HG03097 (cell line): ENCODE results near the gene LGI2.
"Not testable (repeated sequence)": the region's sequence is repeated elsewhere in the genome, so short reads cannot be mapped to it uniquely, and the experiment has no call there.

ENCODE experiments used
- ATAC-seq: cut with Tn5 transposase; IDR thresholded peaks from one replicate; pipeline ENCODE4 v1.9.1; 2021; ENCODE audit not compliant: unreplicated experiment, low FRiP score

The LGI2 gene

GRCh38 chr4:25050370-25051078 is 19.8 kb upstream of the LGI2 start:
- ATAC-seq = no peak

- ATAC-seq = no peak
Observed at GRCh38 chr4:25043548-25043947, 12.8 kb upstream of the LGI2 start.

- ATAC-seq = no peak
Observed at GRCh38 chr4:25033526-25033925, 2.8 kb upstream of the LGI2 start.

GRCh38 chr4:25032126-25032525 is 1.4 kb upstream of the LGI2 start:
- no peak for ATAC-seq

GRCh38 chr4:25031077-25031621 is 403 bp upstream of the LGI2 start:
- no peak for ATAC-seq

- no peak for ATAC-seq
Observed at GRCh38 chr4:25029479-25030276, 1.1 kb downstream of the LGI2 start.

GRCh38 chr4:25028851-25029250 is 1.9 kb downstream of the LGI2 start:
- no peak for ATAC-seq

- no peak for ATAC-seq
Observed at GRCh38 chr4:25022766-25023165, 8.0 kb downstream of the LGI2 start.

GRCh38 chr4:25021216-25021615 is 9.5 kb downstream of the LGI2 start:
- no peak for ATAC-seq

- no peak for ATAC-seq
Observed at GRCh38 chr4:25020236-25020635, 10.5 kb downstream of the LGI2 start.

- ATAC-seq = no peak
Observed at GRCh38 chr4:25019501-25019900, 11.2 kb downstream of the LGI2 start.

- no peak for ATAC-seq
Observed at GRCh38 chr4:25015012-25015411, 15.7 kb downstream of the LGI2 start.

GRCh38 chr4:25014662-25014983 is 16.1 kb downstream of the LGI2 start:
- ATAC-seq = not testable (repeated sequence)

GRCh38 chr4:25013756-25014661 is 16.7 kb downstream of the LGI2 start:
- ATAC-seq = no peak

- ATAC-seq = no peak
Observed at GRCh38 chr4:25012655-25013054, 18.1 kb downstream of the LGI2 start.

GRCh38 chr4:25011135-25011866 is 19.4 kb downstream of the LGI2 start:
- no peak for ATAC-seq

- ATAC-seq = no peak
Observed at GRCh38 chr4:25007598-25007997, 23.1 kb downstream of the LGI2 start.

GRCh38 chr4:25002681-25003080 is 28.1 kb downstream of the LGI2 start:
- ATAC-seq = no peak

- no peak for ATAC-seq
Observed at GRCh38 chr4:25001509-25001908, 29.2 kb downstream of the LGI2 start.

- ATAC-seq = no peak
Observed at GRCh38 chr4:25000639-25001038, 30.1 kb downstream of the LGI2 start.
